KMS-11 (cell line): ENCODE measurements around the gene SPDYE4.

Source experiments
- H2AFZ ChIP-seq: fragments of 200-600 bp; sonication (generic); 2 replicates; pipeline ENCODE4 v1.6.1; 2016; ENCODE audit warnings: antibody characterized with exemption, mixed run types, low read depth
- H3K27ac ChIP-seq: fragments of 200-600 bp; sonication (generic); 2 replicates; pipeline ENCODE4 v1.6.1; 2016; ENCODE audit warnings: mild to moderate bottlenecking, mixed run types
- H3K27me3 ChIP-seq: fragments of 200-600 bp; sonication (generic); 2 replicates; pipeline ENCODE4 v1.6.1; 2017; ENCODE audit warnings: mild to moderate bottlenecking, low read depth, mixed run types, moderate library complexity; ENCODE audit not compliant: insufficient read depth
- H3K36me3 ChIP-seq: fragments of 200-600 bp; sonication (generic); 2 replicates; pipeline ENCODE4 v1.6.1; 2017; ENCODE audit warnings: mild to moderate bottlenecking, mixed run types; ENCODE audit not compliant: insufficient read depth
- H3K4me1 ChIP-seq: fragments of 200-600 bp; sonication (generic); 2 replicates; pipeline ENCODE4 v1.6.1; 2016; ENCODE audit warnings: mild to moderate bottlenecking, low read depth, mixed run types; ENCODE audit not compliant: poor library complexity, severe bottlenecking
- H3K4me2 ChIP-seq: fragments of 200-600 bp; sonication (generic); 2 replicates; pipeline ENCODE4 v1.7.0; 2016; ENCODE audit warnings: mild to moderate bottlenecking, mixed run types
- H3K4me3 ChIP-seq: fragments of 200-600 bp; sonication (generic); IDR thresholded peaks from 2 replicates; pipeline ENCODE4 v1.6.1; 2017; ENCODE audit warnings: low read depth, low read length, mixed read lengths; ENCODE audit not compliant: insufficient read depth
- H3K79me2 ChIP-seq: fragments of 200-600 bp; sonication (generic); 2 replicates; pipeline ENCODE4 v1.6.1; 2016; ENCODE audit warnings: low read depth, mixed run types; ENCODE audit not compliant: insufficient read depth
- H3K9ac ChIP-seq: fragments of 200-600 bp; sonication (generic); 2 replicates; pipeline ENCODE4 v1.6.1; 2016; ENCODE audit warnings: mild to moderate bottlenecking, mixed run types
- H4K20me1 ChIP-seq: fragments of 200-600 bp; sonication (generic); 2 replicates; pipeline ENCODE4 v1.6.1; 2016; ENCODE audit warnings: mild to moderate bottlenecking, mixed run types; ENCODE audit not compliant: insufficient read depth
- CTCF ChIP-seq: fragments of 200-600 bp; sonication (generic); conservative IDR thresholded peaks from 2 replicates; pipeline ENCODE4 v1.6.1; 2017; ENCODE audit warnings: low read depth, mild to moderate bottlenecking, antibody characterized with exemption, low read length, moderate library complexity, mixed read lengths

The SPDYE4 gene

GRCh38 chr17:8781776-8782175 is 23.4 kb upstream of the SPDYE4 start:
- Histone ChIP-seq H3K9ac (no peak overlapping the region), H3K79me2 (no peaks in the 10 kb centered on the region), H3K27ac (no peak overlapping the region), H3K4me3 (no peak overlapping the region), H3K4me2 (no peak overlapping the region), H4K20me1 (no peaks in the 10 kb centered on the region), H3K36me3 (no peaks in the 10 kb centered on the region), H2AFZ (no peak overlapping the region), H3K27me3 (no peaks in the 10 kb centered on the region), H3K4me1 (no peaks in the 10 kb centered on the region)
- TF ChIP-seq CTCF: no peak

GRCh38 chr17:8776881-8777280 is 18.5 kb upstream of the SPDYE4 start:
- no peaks in the 10 kb centered on the region for H3K36me3 ChIP-seq
- no peak overlapping the region for H3K9ac ChIP-seq
- no peaks in the 10 kb centered on the region for H3K4me1 ChIP-seq
- H3K79me2 ChIP-seq: no peaks in the 10 kb centered on the region
- no peaks in the 10 kb centered on the region for H4K20me1 ChIP-seq
- H2AFZ ChIP-seq: no peak overlapping the region
- H3K27ac ChIP-seq: no peak overlapping the region
- H3K4me2 ChIP-seq: no peak overlapping the region
- no peak overlapping the region for H3K4me3 ChIP-seq
- H3K27me3 ChIP-seq: no peaks in the 10 kb centered on the region
- no peak for TF ChIP-seq CTCF

GRCh38 chr17:8776248-8776647 is 17.9 kb upstream of the SPDYE4 start:
- H3K36me3 ChIP-seq: no peaks in the 10 kb centered on the region
- H3K4me3 ChIP-seq: no peak overlapping the region
- H3K4me1 ChIP-seq: no peaks in the 10 kb centered on the region
- no peak overlapping the region for H3K27ac ChIP-seq
- H3K79me2 ChIP-seq: no peaks in the 10 kb centered on the region
- no peak for TF ChIP-seq CTCF
- no peak overlapping the region for H3K4me2 ChIP-seq
- no peak overlapping the region for H3K9ac ChIP-seq
- H3K27me3 ChIP-seq: no peaks in the 10 kb centered on the region
- H2AFZ ChIP-seq: no peak overlapping the region
- H4K20me1 ChIP-seq: no peaks in the 10 kb centered on the region

- Histone ChIP-seq H3K27ac (no peak overlapping the region), H3K27me3 (no peaks in the 10 kb centered on the region)
- no peak for TF ChIP-seq CTCF
These were observed 8.4 kb upstream of the SPDYE4 start for GRCh38 chr17:8766731-8767130.

More at GRCh38 chr17:8766731-8767130, 8.4 kb upstream of the SPDYE4 start:
- Histone ChIP-seq H3K4me2 (no peak overlapping the region), H3K79me2 (no peaks in the 10 kb centered on the region), H3K4me1 (no peaks in the 10 kb centered on the region), H3K4me3 (no peak overlapping the region), H4K20me1 (no peaks in the 10 kb centered on the region), H3K9ac (no peak overlapping the region), H3K36me3 (no peaks in the 10 kb centered on the region), H2AFZ (no peak overlapping the region)
